Activated gamma-delta T cell (primary cell): ENCODE measurements around the gene TMEM256.
A peak's percentile ranks its signal among the peaks of the same experiment; 100 is the strongest.

Source experiments
- DNase-seq: peaks from one replicate; lab custom pipeline; 2025; lab: John Stamatoyannopoulos, UW

The TMEM256 gene

GRCh38 chr17:7408252-7408727 is 4.4 kb upstream of the TMEM256 start:
- peak; percentile 26 for DNase-seq

DNA sequence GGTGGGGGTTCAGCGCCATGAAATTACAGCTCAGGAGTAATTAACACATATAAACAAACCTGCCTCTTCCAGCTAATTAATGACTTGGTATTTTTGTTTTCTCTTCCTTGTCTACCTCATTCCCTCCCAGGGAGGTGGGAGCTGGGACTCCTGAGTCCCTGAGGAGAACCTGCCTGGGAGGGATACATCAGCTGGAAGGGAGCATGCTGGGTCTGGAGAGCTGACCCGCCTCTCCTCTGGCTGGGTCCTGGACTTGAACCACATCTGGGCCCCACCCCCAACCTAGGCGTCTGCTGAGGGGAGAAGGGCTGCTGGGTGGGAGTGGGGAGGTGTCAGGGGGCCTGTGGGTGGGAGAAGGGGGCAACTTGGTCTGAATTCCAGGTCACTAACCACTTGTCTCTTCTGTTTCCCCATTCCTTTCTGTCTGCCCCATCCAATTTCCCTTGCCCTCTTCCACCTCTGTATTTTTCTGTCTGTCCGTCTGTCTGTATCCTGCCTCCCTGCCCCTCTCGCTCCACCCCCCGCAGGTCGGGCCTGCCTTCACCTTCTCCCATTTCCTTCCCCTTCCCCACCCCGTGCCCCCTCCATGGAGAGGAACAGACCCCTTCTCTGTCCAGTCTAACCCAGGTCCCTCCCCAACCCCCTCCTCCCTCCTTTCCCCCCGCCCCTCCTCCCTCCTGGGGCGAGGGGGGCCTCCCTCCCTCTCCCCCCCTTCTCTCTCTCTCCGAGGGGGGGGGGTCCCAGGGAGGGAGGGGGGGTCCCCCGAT is 3.8 kb upstream of the TMEM256 start, which contains the start of gene NLGN2:
NLGN2 (plus strand) TSS at position 361 of the 767 bp plus-strand sequence. CDS start 411 bp downstream, outside the sequence.
- no peak for DNase-seq

DNA sequence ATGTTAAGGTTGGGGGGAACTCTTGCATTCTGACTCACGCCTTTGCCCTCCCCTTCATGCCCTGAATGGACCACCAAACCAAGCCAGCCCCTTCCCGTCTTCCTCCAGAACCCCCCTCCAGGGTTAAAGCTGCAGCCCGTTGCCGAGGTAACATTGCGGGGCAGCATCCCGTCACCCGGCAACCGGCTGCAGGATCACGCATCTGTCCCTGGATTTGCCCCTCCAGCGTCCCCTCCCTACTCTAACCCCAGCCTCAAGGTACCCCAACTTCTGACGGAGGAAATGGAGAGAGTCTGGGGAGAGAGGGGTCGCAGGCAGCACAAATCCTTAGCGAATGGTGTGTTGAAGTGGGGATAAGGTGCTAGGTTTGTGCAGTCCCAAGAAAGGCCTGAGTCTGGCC is 3.2 kb upstream of the TMEM256 start:
- no peak for DNase-seq

GRCh38 chr17:7406235-7406825 is 2.4 kb upstream of the TMEM256 start:
- DNase-seq = no peak

DNA sequence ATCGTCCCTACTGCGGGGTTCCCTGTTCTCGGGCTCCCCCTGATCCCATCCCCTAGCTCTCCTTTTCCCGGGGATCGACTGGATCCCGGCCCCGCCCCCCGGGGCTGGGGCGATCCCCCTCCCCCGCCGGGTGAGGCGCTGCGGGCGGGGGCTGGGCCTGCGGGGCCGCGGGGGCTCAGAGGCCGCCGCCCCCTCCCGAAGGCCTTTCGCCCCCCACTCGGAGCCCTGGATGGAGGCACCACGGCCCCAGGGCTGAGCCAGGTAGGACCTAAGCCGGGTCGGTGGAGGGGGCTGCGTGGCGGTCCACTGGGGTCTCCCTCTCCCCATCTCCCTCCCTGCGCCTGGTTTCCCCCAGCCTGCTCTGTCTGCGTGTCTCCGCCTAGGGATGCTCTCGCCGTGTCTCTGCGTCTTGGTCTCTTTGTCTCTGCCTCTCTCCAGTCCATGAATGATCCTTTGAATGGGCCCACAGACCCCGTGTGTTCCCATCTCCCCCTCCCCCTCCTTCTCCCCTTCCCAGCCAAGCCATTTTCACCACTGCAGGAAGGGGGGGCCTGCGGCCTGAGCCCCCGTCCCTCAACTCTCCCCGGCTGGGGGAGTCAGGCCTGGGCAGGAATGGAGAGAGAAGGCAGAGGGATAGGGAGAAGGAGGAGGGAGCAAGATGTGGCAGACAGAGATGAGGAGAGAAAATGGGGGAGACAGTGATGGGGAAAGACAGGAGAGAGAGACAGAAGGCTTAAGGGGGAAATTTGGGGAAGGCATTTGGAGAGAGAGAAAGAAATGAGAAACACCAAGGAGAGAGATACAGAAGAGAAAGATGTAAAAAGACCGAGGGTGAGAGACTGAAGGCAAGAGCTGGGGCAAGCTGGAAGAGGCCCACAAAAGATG is 1.7 kb upstream of the TMEM256 start:
- DNase-seq = no peak

DNA sequence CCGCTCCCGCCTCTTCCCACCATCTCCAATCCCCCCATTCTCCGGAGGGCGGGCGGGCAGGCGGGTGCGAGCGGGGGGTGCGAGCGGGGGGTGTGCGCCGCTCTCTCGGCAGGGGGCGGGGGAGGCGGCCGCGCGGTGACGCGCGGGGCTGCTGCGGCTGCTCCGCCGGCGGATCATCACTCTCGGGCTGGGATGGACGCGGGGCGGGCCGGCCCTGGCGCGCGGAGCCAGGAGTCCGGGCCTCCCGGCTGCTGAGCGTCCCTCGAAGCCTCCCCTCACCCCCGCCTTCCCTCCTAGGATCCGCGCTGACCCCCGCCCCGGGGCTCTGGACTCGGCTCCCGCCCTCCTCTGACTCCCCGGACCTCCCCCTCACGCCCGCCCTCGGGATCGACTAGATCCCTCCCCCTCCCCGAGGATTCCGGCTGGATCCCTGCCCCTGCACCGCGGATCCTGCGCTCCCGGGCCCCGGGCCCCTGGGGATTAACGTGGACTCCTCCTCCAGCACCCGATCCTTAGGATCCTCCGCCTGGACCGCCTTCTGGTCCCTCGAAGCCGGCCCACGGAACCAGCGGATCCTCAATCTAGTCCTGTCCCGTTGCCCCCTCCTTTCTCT is 946 bp upstream of the TMEM256 start:
- peak; percentile 70 for DNase-seq

- no peak for DNase-seq
Observed at GRCh38 chr17:7403727-7403976, 245 bp downstream of the TMEM256 start.

DNA sequence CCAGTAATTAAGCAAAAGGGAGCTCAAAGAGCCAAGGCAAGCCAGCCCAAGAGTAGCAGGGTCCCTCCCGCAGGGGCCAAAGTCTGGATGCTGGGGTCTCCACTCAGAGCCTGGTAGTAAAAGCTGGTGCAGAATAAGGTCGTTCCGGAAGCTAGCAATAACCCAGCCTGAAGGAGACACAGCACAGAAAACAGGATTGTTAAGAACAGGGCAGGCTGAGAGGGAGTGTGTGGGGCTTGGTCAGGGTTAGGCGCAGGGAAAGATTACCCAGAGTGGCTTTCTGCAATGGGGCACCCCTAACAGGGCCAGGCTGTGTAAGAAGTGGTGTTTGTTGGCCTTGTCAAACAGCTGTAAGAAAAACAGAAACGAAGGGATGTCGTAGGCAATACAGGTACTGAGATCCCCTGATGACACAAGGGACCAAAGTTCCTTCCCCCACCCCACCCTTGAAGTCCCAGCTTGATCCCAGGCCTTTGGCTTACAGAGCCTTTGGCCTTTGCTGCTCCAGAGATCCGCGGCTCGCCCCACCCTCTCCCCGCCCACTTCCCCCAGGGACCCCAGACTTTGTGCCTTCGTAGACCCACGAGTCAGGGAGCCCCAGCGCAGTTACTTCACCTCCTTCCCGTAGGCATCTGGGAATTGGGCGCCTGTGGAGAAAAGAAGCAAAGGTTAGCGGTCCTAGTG is 712 bp downstream of the TMEM256 start:
- DNase-seq = no peak

DNA sequence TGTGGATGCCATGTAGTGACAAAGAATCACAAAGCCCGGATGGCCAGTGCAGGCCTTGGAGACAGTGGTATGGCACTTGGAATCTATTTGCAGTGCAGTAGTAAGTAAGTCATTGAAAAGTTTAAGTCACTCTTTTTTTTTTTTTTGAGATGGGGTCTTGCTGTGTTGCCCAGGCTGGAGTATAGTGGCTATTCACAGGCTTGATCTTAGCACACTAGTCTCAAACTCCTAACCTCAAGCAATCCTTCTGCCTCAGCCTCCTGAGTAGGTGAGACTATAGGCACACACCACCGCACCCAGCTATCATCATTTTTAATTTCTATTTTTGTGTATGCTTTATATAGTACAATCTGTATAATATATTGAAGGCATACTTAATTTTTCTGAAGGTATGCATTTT is 5.3 kb downstream of the TMEM256 start:
- no peak for DNase-seq

GRCh38 chr17:7396147-7396546 is 7.8 kb downstream of the TMEM256 start:
- DNase-seq = no peak

DNA sequence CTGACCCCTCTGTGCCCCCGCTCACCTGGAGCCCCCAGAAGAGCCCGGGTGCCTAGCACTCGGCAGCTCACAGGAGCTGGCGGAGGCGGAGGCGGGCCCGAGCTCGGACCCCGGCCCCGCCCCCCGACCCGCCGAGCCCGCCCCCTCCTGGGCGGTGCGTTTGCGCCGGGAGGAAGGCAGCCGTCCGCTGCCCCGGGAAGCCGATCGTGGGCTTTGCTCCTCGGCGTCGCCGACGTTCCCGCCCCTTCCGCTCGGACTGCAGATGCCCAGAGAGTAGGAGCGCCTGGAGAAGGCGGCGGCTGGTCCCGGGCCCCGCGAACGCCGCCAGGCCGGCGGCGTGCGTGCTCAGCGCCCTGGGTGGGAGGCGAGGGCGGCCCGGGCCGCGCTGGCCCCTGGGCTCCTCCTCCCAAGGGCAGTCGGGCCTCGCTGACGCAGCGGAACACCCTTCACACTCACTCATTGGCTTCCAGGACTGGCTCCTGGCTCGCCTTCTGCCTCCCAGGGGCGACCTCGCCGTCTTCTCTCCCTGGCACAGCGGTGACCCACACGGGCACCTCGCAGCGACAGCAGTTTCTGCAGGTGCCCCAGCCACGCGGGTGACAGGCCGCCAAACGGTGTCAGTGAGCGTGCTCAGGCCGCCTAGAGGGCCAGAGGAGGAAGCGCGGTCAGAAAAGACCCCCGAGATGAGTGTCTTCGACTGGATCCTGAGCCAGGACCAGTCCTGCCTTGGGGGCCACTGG is 9.3 kb downstream of the TMEM256 start, which contains the start of gene PLSCR3:
PLSCR3 (minus strand) TSS at position 74 of the 740 bp plus-strand sequence. CDS start 415 bp downstream, outside the sequence.
- peak; percentile 69 for DNase-seq

GRCh38 chr17:7393613-7394451 is 10.1 kb downstream of the TMEM256 start:
- DNase-seq = peak; percentile 62

- no peak for DNase-seq
Observed at GRCh38 chr17:7392696-7393612, 10.9 kb downstream of the TMEM256 start.

- no peak for DNase-seq
Observed at GRCh38 chr17:7391307-7391706, 12.6 kb downstream of the TMEM256 start.

DNA sequence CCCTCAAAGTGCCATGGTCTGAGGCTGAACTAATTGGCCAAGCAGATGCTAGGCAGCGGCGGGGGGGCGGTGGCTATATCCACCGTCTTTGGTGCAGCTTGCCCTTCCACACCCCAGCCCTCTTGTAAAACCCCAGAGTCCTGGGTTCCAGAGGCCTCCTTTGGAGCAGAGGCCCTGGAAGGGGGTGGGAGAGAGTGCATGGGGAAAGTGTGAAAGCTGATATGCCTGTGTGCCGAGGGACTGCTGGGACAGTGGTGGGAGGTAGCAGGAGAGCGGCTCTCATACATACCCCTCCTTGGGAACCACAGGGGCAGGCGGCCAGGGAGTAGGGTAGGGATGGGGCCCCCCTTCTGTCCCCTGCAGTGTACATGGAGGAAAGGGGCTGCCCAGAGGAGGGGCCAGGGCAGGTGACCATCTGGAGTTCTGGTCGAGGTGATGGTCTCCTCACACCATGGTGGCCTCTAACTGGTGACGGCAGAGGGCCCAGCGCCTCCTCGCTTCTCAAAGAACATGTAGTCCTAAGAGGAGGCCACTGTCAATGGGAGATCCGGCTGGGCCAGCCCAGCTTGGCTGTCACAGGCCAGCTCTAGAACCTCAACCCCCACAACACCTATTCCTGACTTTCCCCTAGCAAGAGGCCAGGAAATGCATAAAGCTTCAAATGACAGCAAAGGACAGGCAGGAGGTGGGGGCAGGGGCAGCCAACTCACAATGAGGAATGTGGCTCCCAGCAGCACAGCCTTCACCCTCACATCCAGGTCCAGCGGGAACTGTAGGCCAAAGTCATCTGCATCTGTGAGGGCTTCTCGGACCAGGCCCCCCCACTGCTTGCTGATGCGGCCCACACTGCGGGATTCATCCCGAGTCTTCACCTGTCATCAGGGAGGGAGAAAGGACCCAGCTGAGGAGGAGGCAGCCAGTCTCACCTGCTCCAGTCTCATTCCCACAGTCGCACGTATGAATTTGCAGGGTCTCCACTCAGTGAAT is 13.7 kb downstream of the TMEM256 start:
- no peak for DNase-seq

DNA sequence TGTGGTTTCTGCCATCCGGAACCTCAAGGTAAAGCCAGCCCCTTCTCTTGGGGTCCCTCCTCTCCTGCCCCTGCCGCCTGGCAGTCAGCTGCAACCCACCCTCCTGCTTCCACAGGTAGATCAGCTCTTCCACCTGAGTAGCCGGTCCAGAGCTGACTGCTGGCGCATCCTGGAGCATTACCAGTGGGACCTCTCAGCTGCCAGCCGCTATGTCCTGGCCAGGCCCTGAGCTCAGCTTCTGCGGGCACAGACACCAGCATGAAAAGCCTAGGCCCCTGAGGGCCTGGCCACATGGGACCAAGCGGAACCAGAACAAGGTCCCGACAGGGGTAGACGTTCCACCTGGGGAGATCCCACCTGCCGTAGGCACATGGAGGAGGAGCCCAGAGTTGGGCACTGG is 15.0 kb downstream of the TMEM256 start:
- no peak for DNase-seq

- DNase-seq = no peak
Observed at GRCh38 chr17:7384489-7385081, 19.3 kb downstream of the TMEM256 start.
